Kidney (tissue), 14 donors: Measurements from ENCODE around the gene FARS2. TPM values are rescaled to one million over a fixed set of nuclear protein-coding genes. Genes with fewer than 3 reads are reported as not detected.

Source experiments
- DNase-seq, 5 donors: peaks; one replicate each; pipeline ENCODE4 v3.0.0-alpha.2; 2013 to 2020
- FAIRE-seq: peaks from 2 replicates; lab custom pipeline; 2012; peaks lifted over from hg19 to GRCh38; lab: Jason Lieb, UNC
- H3K27ac ChIP-seq, 2 donors: one replicate each; pipeline ENCODE4 v1.7.0; 2013; ENCODE audit warnings: low read depth in 2 of 2, low read length in 2 of 2, inconsistent platforms in 1 of 2
- H3K27me3 ChIP-seq: one replicate; pipeline ENCODE4 v1.7.1; 2013; ENCODE audit warnings: low read length, inconsistent platforms; ENCODE audit not compliant: control insufficient read depth, insufficient read depth
- H3K36me3 ChIP-seq, 3 donors: one replicate each; pipeline versions ENCODE4 v1.7.0 to v1.7.1; 2013; ENCODE audit warnings: low read length in 3 of 3, control low read depth in 1 of 3, inconsistent platforms in 1 of 3; ENCODE audit not compliant: insufficient read depth in 3 of 3, control insufficient read depth in 2 of 3
- H3K4me1 ChIP-seq, 3 donors: one replicate each; pipeline versions ENCODE4 v1.7.0 to v1.7.1; 2013; ENCODE audit warnings: low read length in 3 of 3, inconsistent platforms in 1 of 3, low read depth in 1 of 3; ENCODE audit not compliant: control insufficient read depth in 2 of 3, insufficient read depth in 2 of 3
- H3K4me3 ChIP-seq, 3 donors: one replicate each; pipeline versions ENCODE4 v1.7.0 to v1.8.1; 2013; ENCODE audit warnings: low read length in 3 of 3, control low read depth in 1 of 3, inconsistent platforms in 1 of 3
- H3K9ac ChIP-seq, 3 donors: one replicate each; pipeline versions ENCODE4 v1.7.0 to v1.7.1; 2013; ENCODE audit warnings: low read length in 3 of 3, control low read depth in 1 of 3, inconsistent platforms in 1 of 3
- H3K9me3 ChIP-seq, 3 donors: one replicate each; pipeline versions ENCODE4 v1.7.0 to v1.7.1; 2013; ENCODE audit warnings: low read length in 3 of 3, control low read depth in 1 of 3, inconsistent platforms in 1 of 3; ENCODE audit not compliant: control insufficient read depth in 2 of 3, insufficient read depth in 1 of 3
- intact Hi-C: fragments of 100-400 bp; cut with DNase I; formaldehyde crosslinking; loops from one replicate; pipeline ENCODE4 v1.11.1; 2022
- polyA plus RNA-seq: library from polyadenylated mRNA; stranded (reverse); fragments of 350-450 nt; fragmentation: Illumina TruSeq; extraction: RNeasy Lipid Tissue Mini Kit (QIAGEN cat#74804); gene quantifications from one replicate; pipeline ENCODE4 v1.2.3, GENCODE V29; 2014; ENCODE audit warnings: low read depth, low replicate concordance; ENCODE audit not compliant: insufficient read depth
- total RNA-seq: library from RNA; stranded (reverse); fragmentation: NEBNext Ultra II Directional; extraction: Animal tissue kit (Norgen Biotek cat#: 25700); gene quantifications from one replicate; pipeline ENCODE4 v1.2.1, GENCODE V29; 2021
- TF ChIP-seq, protein P1 (sequence below): IDR thresholded peaks from 3 replicates; pipeline ENCODE4 v1.5.1; 2012; ENCODE audit warnings: mild to moderate bottlenecking, moderate library complexity, borderline replicate concordance; ENCODE audit not compliant: insufficient read depth; ENCODE audit errors: extremely low read depth
- donor health status: control.
- donor health status: control.
- donor health status: control.
- donor health status: control.
- donor health status: control.
- donor health status: DM: yes; HTN: yes; CAD: no.
- donor health status: Normal renal cell carcinoma (clear cell type).

Gene FARS2
- total and polyA plus RNA-seq, 2 donors from 2014 or later: 22.1 to 24.8 TPM

DNA sequence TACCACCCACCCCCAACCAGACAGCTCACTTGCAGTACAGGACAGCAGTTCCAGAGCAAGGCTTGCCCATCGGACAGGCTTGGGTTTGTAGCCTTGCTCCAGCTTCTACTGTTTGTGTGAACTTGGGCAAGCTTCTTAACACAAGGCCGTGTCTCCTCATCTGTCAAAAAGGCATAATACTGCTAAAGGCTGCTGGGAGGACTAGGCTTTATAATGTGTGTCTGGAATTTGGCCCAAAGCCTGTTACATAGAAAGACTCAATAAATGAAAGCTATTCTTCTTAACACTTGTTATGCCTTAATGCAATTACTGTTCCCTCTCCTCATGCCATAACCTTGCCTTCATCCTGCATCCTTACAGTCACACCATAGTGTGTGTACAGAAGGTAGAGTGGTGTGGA is 44.0 kb upstream of the FARS2 start:
- Histone ChIP-seq H3K9me3 (no peaks in the 10 kb centered on the region), H3K36me3 (peaks cover 0 to 2% (median 0%) of the 10 kb centered on the region in 3 donors), H3K4me1 (peaks cover 0 to 6% (median 3%) of the 10 kb centered on the region in 3 donors), H3K4me3 (no peak overlapping the region), H3K9ac (no peak overlapping the region), H3K27ac (no peak overlapping the region), H3K27me3 (no peaks in the 10 kb centered on the region)
- DNase-seq (peak in 1 of 5 donors; percentile 51), FAIRE-seq (no peak)
- intact Hi-C loops: no loop called here
- TF ChIP-seq, protein P1, sequence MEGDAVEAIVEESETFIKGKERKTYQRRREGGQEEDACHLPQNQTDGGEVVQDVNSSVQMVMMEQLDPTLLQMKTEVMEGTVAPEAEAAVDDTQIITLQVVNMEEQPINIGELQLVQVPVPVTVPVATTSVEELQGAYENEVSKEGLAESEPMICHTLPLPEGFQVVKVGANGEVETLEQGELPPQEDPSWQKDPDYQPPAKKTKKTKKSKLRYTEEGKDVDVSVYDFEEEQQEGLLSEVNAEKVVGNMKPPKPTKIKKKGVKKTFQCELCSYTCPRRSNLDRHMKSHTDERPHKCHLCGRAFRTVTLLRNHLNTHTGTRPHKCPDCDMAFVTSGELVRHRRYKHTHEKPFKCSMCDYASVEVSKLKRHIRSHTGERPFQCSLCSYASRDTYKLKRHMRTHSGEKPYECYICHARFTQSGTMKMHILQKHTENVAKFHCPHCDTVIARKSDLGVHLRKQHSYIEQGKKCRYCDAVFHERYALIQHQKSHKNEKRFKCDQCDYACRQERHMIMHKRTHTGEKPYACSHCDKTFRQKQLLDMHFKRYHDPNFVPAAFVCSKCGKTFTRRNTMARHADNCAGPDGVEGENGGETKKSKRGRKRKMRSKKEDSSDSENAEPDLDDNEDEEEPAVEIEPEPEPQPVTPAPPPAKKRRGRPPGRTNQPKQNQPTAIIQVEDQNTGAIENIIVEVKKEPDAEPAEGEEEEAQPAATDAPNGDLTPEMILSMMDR: no peak

DNA sequence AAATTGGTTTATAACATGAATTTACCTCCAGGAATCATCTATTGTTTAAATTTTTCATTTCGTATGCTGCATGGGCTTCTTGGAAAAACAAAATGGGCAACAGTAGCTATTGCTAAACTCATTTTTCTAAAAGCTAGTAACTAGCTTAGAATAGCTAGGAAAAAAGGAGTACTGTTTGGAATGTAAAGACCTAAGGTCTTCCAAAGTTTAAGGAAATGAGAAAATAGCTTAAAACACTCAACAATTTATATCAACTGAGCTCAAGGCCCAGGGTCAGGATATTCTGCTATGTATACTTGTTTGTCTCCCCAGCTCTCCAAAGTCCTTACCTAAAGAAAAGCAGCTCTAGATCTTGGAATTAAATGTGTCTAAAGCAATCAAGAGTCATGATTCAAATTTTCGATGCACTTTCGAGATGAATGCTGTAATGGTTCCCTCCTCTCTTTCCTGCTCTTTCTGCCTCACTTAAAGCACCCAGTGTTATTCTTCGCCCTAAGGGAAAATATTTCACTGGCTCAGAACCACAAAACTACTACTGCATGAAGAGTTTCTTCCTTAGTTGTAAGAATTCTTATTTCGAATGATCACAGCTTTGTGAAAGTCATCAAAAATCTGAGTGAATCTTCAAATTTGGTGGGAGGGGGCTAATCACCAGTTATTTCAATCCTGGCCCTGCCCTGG is 42.2 kb upstream of the FARS2 start:
- FAIRE-seq (no peak), DNase-seq (peak in 1 of 5 donors; percentile 24)
- Histone ChIP-seq H3K4me3 (no peak overlapping the region), H3K9ac (no peak overlapping the region), H3K9me3 (no peaks in the 10 kb centered on the region), H3K27me3 (no peaks in the 10 kb centered on the region), H3K27ac (no peak overlapping the region), H3K36me3 (no peaks in the 10 kb centered on the region), H3K4me1 (peaks cover 0 to 6% (median 3%) of the 10 kb centered on the region in 3 donors)
- intact Hi-C loops: no loop called here
- TF ChIP-seq, protein P1: no peak

DNA sequence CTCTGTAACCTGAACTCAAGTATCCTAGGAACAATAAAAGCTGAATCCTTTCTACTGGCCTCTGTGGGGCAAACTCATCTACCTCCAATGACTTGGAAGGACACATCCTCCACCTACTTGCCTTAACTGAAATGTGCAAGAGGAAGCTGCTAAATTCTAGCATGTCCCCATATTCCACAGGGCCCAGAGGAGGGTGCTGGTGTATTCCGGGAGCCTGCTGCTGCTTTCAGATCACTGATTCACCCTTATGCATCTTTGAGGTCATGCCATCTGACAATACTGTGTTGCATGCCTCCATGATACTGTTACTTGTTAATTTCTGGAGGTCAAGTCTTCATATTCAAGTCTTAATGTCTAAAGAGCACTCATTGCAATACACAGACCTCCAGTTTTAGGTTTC is 40.9 kb upstream of the FARS2 start:
- no peaks in the 10 kb centered on the region for H3K27me3 ChIP-seq
- no peak for FAIRE-seq
- TF ChIP-seq, protein P1: no peak
- H3K4me3 ChIP-seq: no peak overlapping the region
- no peaks in the 10 kb centered on the region for H3K4me1 ChIP-seq
- no peaks in the 10 kb centered on the region for H3K9me3 ChIP-seq
- no peak overlapping the region for H3K9ac ChIP-seq
- H3K36me3 ChIP-seq: no peaks in the 10 kb centered on the region
- DNase-seq: no peak
- H3K27ac ChIP-seq: no peak overlapping the region
- intact Hi-C loops: no loop called here
